SU-DHL-6 (cell line): ENCODE data around the gene NLGN1.

Source experiments
- H2AFZ ChIP-seq: fragments of 200-600 bp; sonication (generic); 2 replicates; pipeline ENCODE4 v1.6.1; 2014; ENCODE audit warnings: low read depth, mild to moderate bottlenecking, moderate library complexity, mixed read lengths, antibody characterized with exemption, low read length; ENCODE audit not compliant: severe bottlenecking
- H3F3A ChIP-seq: fragments of 200-600 bp; shearing (Covaris generic); 2 replicates; pipeline ENCODE4 v1.6.0; 2016; ENCODE audit warnings: antibody characterized with exemption, mild to moderate bottlenecking; ENCODE audit not compliant: insufficient read depth
- H3K27ac ChIP-seq: fragments of 200-600 bp; sonication (generic); 2 replicates; pipeline ENCODE4 v1.5.1; 2016; ENCODE audit warnings: low read depth, mild to moderate bottlenecking, low read length, moderate library complexity, mixed read lengths
- H3K27me3 ChIP-seq: fragments of 200-600 bp; sonication (generic), shearing (Covaris generic); 2 replicates; pipeline ENCODE4 v1.6.0; 2014; ENCODE audit warnings: mild to moderate bottlenecking, low read length
- H3K36me3 ChIP-seq: fragments of 200-600 bp; sonication (generic); 2 replicates; pipeline ENCODE4 v1.6.1; 2014; ENCODE audit warnings: mild to moderate bottlenecking, low read length, mixed read lengths
- H3K4me2 ChIP-seq: fragments of 300-600, 200-600 bp; shearing (Covaris generic), sonication (generic); 2 replicates; pipeline ENCODE4 v1.6.0; 2014; ENCODE audit warnings: low read length, low read depth, mild to moderate bottlenecking; ENCODE audit not compliant: poor library complexity, severe bottlenecking
- H3K4me3 ChIP-seq: fragments of 200-600 bp; sonication (generic); 2 replicates; pipeline ENCODE4 v1.5.1; 2014; ENCODE audit warnings: antibody characterized with exemption, low read length, mild to moderate bottlenecking, mixed read lengths; ENCODE audit not compliant: insufficient read depth, poor library complexity, severe bottlenecking
- H3K79me2 ChIP-seq: fragments of 200-600 bp; sonication (generic); 2 replicates; pipeline ENCODE4 v1.6.1; 2014; ENCODE audit warnings: mild to moderate bottlenecking, low read length, moderate library complexity; ENCODE audit not compliant: insufficient read depth
- H3K9ac ChIP-seq: fragments of 200-600 bp; sonication (generic); 2 replicates; pipeline ENCODE4 v1.7.0; 2014; ENCODE audit warnings: mild to moderate bottlenecking, low read length
- H3K9me2 ChIP-seq: fragments of 200-600 bp; sonication (generic); replicated peaks from 2 replicates; pipeline ENCODE4 v1.6.1; 2014; ENCODE audit warnings: low read length; ENCODE audit not compliant: insufficient read depth
- H3K9me3 ChIP-seq: fragments of 200-600 bp; sonication (generic); 2 replicates; pipeline ENCODE4 v1.6.1; 2014; ENCODE audit warnings: low read length, mixed read lengths; ENCODE audit not compliant: insufficient read depth
- H4K20me1 ChIP-seq: fragments of 200-600 bp; sonication (generic); 2 replicates; pipeline ENCODE4 v1.6.1; 2014; ENCODE audit warnings: low read depth, mild to moderate bottlenecking, antibody characterized with exemption, low read length, moderate library complexity, mixed read lengths
- EZH2phosphoT487 ChIP-seq: fragments of 200-600 bp; sonication (generic), shearing (Covaris generic); conservative IDR thresholded peaks from 2 replicates; pipeline ENCODE4 v1.6.1; 2018; ENCODE audit warnings: mild to moderate bottlenecking, antibody characterized with exemption, low read length, moderate library complexity, mixed read lengths
- TF ChIP-seq, protein P1 (sequence below): fragments of 200-600 bp; sonication (generic); IDR thresholded peaks from one replicate; pipeline ENCODE4 v1.5.1; 2017; ENCODE audit warnings: antibody characterized with exemption, mild to moderate bottlenecking, low read length, moderate library complexity; ENCODE audit not compliant: insufficient read depth, poor library complexity, severe bottlenecking

Gene NLGN1

DNA sequence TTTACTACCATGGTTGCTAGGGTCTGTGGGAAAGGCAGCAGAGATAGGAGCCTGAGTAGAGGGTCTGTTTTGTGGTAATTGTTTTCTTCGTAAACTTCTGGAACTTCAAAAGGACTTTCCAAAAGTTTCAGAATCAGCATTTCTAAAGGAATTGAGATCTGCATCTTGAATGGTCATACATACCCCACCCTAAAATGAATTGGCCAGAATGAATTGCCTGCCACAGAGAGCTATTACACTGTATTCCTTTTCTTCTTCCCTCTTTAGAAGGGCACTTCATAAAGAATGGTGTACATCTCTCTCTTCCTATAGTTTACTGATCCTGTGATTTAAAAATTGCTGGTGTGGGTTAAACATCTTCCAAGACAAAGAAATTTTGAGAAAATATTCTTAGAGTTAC is 525.7 kb downstream of the NLGN1 start:
- Histone ChIP-seq H3K4me2 (no peak overlapping the region), H3K9me2 (no peaks in the 10 kb centered on the region), H3K9me3 (no peaks in the 10 kb centered on the region), H3F3A (no peaks in the 10 kb centered on the region), H2AFZ (no peak overlapping the region), H3K27ac (no peak overlapping the region), H4K20me1 (no peaks in the 10 kb centered on the region), H3K36me3 (no peaks in the 10 kb centered on the region), H3K4me3 (no peak overlapping the region), H3K27me3 (no peaks in the 10 kb centered on the region), H3K79me2 (no peaks in the 10 kb centered on the region), H3K9ac (no peak overlapping the region)
- TF ChIP-seq, protein P1, sequence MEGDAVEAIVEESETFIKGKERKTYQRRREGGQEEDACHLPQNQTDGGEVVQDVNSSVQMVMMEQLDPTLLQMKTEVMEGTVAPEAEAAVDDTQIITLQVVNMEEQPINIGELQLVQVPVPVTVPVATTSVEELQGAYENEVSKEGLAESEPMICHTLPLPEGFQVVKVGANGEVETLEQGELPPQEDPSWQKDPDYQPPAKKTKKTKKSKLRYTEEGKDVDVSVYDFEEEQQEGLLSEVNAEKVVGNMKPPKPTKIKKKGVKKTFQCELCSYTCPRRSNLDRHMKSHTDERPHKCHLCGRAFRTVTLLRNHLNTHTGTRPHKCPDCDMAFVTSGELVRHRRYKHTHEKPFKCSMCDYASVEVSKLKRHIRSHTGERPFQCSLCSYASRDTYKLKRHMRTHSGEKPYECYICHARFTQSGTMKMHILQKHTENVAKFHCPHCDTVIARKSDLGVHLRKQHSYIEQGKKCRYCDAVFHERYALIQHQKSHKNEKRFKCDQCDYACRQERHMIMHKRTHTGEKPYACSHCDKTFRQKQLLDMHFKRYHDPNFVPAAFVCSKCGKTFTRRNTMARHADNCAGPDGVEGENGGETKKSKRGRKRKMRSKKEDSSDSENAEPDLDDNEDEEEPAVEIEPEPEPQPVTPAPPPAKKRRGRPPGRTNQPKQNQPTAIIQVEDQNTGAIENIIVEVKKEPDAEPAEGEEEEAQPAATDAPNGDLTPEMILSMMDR: no peak
- no peak for TF ChIP-seq EZH2phosphoT487

DNA sequence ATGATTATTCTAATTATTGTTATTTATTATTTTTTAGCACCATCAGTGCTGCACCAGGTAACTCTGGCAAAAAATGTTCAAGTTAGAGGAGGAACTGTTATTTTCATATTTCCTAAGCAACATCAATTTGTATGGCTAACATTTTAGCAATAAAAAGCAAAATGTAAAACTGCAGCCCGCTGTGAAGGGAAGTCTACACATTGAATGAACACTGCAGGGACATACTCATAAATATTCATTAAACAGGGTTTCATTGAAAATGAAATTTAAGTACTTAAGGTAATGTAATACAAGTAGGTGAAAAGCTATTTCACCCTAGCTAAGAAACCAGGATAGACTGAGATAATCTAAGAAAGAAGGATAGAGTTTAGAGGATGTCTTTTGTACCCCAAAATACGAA is 532.7 kb downstream of the NLGN1 start:
- TF ChIP-seq, protein P1: no peak
- no peak for TF ChIP-seq EZH2phosphoT487
- Histone ChIP-seq H3K36me3 (no peaks in the 10 kb centered on the region), H3K9me3 (no peaks in the 10 kb centered on the region), H3K79me2 (no peaks in the 10 kb centered on the region), H4K20me1 (no peaks in the 10 kb centered on the region), H3F3A (no peaks in the 10 kb centered on the region), H3K9ac (no peak overlapping the region), H3K27ac (no peak overlapping the region), H3K4me2 (no peak overlapping the region), H3K4me3 (no peak overlapping the region), H3K9me2 (no peaks in the 10 kb centered on the region), H3K27me3 (no peaks in the 10 kb centered on the region), H2AFZ (no peak overlapping the region)

DNA sequence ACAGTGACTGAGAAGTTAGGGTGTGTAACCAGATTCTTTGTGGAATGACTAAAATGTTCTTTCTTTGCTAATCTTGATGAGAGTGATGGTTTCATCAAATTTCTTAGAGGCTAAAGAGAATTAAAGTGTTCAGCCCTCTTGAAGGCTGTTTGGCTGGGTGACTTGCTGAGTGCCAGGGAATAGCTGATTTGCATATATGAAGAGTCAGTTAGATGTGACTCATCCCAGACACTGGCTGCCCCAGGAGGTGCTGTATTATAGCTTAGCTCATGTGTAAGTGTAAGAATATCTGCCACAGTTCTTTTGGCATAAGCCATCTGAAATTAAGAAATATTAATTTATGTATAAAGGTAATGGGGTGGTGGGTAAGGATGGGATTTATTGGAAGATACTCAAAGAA is 535.1 kb downstream of the NLGN1 start:
- H3K9me2 ChIP-seq: no peaks in the 10 kb centered on the region
- H3F3A ChIP-seq: no peaks in the 10 kb centered on the region
- no peaks in the 10 kb centered on the region for H3K79me2 ChIP-seq
- H2AFZ ChIP-seq: no peak overlapping the region
- H3K9me3 ChIP-seq: no peaks in the 10 kb centered on the region
- H3K36me3 ChIP-seq: no peaks in the 10 kb centered on the region
- no peak overlapping the region for H3K4me2 ChIP-seq
- no peaks in the 10 kb centered on the region for H4K20me1 ChIP-seq
- no peak overlapping the region for H3K27ac ChIP-seq
- no peak overlapping the region for H3K9ac ChIP-seq
- TF ChIP-seq, protein P1: no peak
- TF ChIP-seq EZH2phosphoT487: no peak
- no peaks in the 10 kb centered on the region for H3K27me3 ChIP-seq
- no peak overlapping the region for H3K4me3 ChIP-seq
